ENCODE data around the gene CTXND2.
"Not testable (repeated sequence)": the region's sequence is repeated elsewhere in the genome, so short reads cannot be mapped to it uniquely, and the experiment has no call there.

CTXND2 gene

GRCh38 chr1:150893336-150893913, 6.5 kb downstream of the CTXND2 start:
- DNase-seq = no peak

- DNase-seq = peak; percentile 49
These were observed 8.7 kb downstream of the CTXND2 start for GRCh38 chr1:150895618-150896017.

GRCh38 chr1:150899795-150900194, 12.9 kb downstream of the CTXND2 start:
- DNase-seq = not testable (repeated sequence)

GRCh38 chr1:150902346-150902745, 15.4 kb downstream of the CTXND2 start:
- no peak for DNase-seq

- no peak for DNase-seq
These were observed 15.8 kb downstream of the CTXND2 start for GRCh38 chr1:150902751-150903150.

GRCh38 chr1:150905301-150905700, 18.4 kb downstream of the CTXND2 start:
- DNase-seq = no peak

GRCh38 chr1:150906329-150906728, 19.4 kb downstream of the CTXND2 start:
- no peak for DNase-seq

- DNase-seq = no peak
These were observed 19.9 kb downstream of the CTXND2 start for GRCh38 chr1:150906813-150907212.

- DNase-seq = no peak
These were observed 22.7 kb downstream of the CTXND2 start for GRCh38 chr1:150909585-150910180.

- no peak for DNase-seq
These were observed 25.7 kb downstream of the CTXND2 start for GRCh38 chr1:150912623-150913022.

- DNase-seq = no peak
These were observed 30.5 kb downstream of the CTXND2 start for GRCh38 chr1:150917387-150917786.

- DNase-seq = peak; percentile 94
These were observed 35.6 kb downstream of the CTXND2 start for GRCh38 chr1:150922519-150922975.

- no peak for DNase-seq
These were observed 38.1 kb downstream of the CTXND2 start for GRCh38 chr1:150925080-150925479.

GRCh38 chr1:150926097-150926741, 39.3 kb downstream of the CTXND2 start, which contains the start of gene SETDB1:
Gene SETDB1 (plus strand): TSS chr1:150926363. CDS start chr1:150927715, 1,352 bp downstream.
- DNase-seq = peak; percentile 94

- DNase-seq = no peak
These were observed 40.7 kb downstream of the CTXND2 start for GRCh38 chr1:150927624-150928023.

GRCh38 chr1:150928286-150928685, 41.4 kb downstream of the CTXND2 start:
- DNase-seq = no peak

GRCh38 chr1:150928775-150929174, 41.8 kb downstream of the CTXND2 start:
- DNase-seq = not testable (repeated sequence)

GRCh38 chr1:150931773-150932172, 44.8 kb downstream of the CTXND2 start:
- no peak for DNase-seq

- no peak for DNase-seq
These were observed 57.9 kb downstream of the CTXND2 start for GRCh38 chr1:150944856-150945255.

GRCh38 chr1:150954708-150955107, 67.8 kb downstream of the CTXND2 start:
- DNase-seq = no peak

- no peak for DNase-seq
These were observed 68.3 kb downstream of the CTXND2 start for GRCh38 chr1:150955280-150955679.

- DNase-seq = no peak
These were observed 70.7 kb downstream of the CTXND2 start for GRCh38 chr1:150957666-150958065.

GRCh38 chr1:150960646-150961045, 73.7 kb downstream of the CTXND2 start:
- DNase-seq = no peak

- no peak for DNase-seq
These were observed 74.8 kb downstream of the CTXND2 start for GRCh38 chr1:150961756-150962155.
